SIG-M5 (cell line): ENCODE measurements around the gene LIF.

Experiments
- DNase-seq: peaks from one replicate; lab custom pipeline; 2025; lab: John Stamatoyannopoulos, UW

LIF gene

DNA sequence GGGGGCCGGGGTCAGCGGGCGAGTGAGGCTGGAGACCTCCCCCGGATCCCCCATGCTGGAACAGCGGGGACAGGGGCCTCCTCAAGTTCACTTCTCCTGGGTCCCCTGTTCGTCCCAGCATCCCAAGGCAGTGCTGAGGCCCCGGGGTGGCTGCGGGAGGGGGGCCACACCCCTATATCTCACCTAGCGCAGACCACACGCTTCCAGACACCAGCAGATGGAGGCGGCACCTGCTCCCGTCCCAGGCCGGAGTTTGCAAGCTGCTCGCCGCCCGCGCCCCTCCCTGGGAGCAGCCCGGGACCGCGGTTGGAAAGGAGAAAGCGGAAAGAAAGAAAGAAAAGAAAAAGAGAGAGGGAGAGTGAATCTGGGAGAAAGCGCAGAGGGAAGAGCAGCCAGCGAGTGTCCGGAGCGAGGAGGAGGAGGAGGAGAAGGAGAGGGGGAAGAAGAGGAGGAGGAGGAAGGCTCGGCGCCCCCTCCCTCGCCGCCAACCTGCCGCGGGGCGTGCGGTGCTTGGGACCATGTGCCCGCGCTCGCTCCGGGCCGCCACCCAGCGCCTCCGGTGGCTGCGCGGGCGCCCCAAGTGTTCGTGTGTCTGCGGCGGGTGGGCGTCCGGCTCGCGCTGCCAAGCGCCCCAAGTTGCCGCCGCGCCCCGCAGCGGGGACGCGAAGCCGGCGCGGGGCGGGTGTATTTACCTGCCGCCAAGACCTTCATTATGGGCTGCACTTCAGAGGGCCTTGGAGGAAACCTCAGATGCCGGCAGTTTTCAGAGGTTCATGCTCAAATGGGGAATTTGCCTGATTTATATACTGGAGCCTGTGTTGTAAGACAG, at the start of gene LIF:
TSS of gene LIF (minus strand) at position 775 of the 829 bp plus-strand sequence. CDS start at position 711, 64 bp downstream.
- DNase-seq, result no peak

DNA sequence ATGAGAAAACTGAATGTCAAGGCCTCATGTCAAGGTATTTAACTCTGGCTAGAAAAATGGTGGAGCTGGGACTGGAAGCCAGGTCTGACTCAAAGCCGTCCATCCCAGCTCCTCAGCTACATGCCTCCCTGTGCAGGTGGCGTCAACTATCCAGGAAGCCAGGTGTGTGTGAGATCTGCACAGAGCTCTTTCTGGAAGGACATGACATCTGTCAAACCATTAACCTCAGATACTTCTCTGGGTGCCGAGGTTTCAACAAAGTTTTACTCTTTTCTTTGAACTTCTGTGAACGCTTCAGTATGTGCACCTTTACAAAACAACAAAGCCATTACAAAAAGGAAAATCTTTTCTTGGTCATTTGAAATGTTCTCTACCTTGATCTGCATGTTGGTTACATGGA, 49.8 kb upstream of the LIF start:
- DNase-seq, result no peak

DNA sequence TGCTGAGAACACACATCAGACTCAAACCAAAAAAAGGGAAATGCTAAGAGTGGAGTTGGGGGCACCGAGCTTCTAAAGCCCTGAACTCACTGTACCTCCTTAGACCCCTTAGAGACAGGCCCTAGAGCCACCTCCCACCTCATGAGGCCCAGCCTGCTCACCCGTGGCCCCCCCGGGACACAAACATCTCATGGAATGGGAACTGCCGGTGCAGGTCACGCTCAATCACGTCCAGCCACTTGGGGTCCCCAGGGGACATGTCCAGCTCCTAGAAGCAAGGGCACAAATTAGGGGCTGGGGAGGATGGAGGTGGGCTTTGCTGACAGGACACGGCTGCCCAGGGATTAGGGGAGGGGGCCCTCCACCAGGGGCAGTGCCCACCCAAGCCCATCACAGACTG, 49.0 kb upstream of the LIF start:
- DNase-seq, result no peak

DNA sequence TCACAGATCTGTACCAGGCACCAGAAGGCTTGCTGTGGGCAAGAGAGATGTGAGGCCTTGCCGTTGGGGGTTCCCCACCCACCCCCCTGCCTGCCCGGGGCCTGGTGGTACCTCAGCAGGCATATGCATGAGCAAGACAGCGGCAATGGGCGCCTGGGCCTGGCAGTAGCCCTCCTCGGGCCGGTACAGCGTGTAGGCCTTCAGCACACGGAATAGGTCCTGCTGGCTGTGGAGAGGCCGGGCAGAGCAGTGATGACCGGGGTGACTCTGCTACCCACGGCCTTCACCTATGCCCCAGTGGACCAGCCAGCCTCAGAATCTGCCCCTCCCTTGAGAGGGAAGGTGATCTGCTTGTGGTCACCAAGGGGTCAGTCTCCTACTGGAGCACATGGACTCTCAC, 48.3 kb upstream of the LIF start:
- no peak for DNase-seq

DNA sequence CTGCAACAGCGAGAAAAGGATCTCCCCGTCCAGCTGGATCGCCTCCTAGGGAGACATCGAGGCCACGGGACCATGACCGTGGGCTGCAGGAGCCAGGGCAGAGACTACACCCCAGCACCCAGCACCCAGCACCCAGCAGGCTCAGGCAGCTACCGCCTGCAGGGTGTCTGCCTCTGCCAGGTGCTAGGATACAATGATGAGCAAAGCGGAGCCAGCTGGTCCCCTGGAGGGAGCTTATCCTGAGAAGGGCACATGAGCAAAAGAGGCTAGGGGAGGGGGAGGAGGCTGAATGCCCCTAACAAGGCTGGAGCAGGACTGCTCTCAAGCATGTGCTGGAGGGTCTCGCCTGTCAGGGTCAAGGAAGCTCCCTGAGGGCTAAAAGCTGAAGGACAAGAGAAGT, 47.5 kb upstream of the LIF start:
- DNase-seq, result no peak

DNA sequence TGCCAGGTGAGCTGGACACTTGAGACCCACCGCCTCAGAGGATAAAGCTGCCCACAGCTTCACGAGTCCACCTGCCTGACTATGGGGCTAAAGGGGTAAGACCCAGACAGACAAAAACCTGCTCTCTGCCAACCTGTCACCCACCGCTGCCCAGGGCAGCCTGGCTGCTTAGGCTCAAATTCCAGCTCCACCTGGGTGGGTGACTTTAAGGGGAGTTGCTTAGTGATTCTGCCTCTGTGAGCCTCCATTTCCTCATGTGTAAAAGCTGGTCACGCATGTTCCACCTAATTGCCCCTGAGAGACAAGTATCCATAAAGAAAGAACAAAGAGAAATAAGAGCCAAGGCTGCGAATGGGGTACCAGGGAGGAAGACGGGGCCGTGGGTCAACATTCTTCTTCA, 46.5 kb upstream of the LIF start:
- DNase-seq, result no peak

DNA sequence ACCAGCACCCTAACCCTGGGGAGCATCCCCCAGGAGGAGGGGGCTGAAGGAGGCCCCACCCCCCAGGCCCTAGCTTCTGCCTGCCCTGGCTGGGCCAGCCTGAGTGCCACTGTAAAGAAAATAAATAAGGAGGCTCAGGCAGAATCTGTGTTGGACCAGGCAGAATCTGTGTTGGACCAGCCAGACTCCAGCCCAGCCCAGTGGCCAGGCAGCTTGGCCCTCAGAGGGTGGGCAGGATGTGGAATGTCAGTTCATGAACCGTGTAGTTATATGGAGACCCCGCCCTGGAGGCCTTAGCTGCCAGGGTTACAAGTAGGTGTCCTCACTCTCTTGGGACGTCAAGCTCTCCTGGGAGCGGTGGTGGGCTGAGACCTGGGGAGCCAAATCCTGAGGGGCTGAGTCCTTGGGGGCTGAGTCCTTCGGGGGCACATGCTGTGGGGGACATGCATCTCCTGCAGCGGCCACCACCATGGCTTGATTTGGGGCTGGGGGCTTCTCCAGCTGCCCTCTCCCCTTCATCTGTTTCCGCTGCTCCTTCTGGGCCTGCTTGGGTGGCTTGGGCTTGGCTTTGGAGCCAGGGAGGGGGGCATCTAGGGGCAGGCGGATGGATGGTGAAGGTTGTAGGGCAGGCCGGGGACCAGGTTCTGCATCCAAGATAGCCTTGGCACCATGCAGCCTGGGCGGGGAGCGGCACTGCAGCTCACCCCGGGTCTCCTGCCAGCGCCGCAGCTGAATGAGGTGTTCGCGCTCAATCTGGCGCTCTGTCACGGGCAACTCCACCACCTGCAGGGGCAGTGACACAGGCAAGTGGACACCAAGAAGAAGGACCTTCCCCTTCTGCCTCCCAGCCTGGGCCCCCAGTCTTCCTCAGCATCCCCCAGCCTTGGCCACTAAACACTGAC, 45.8 kb upstream of the LIF start:
- no peak for DNase-seq

DNA sequence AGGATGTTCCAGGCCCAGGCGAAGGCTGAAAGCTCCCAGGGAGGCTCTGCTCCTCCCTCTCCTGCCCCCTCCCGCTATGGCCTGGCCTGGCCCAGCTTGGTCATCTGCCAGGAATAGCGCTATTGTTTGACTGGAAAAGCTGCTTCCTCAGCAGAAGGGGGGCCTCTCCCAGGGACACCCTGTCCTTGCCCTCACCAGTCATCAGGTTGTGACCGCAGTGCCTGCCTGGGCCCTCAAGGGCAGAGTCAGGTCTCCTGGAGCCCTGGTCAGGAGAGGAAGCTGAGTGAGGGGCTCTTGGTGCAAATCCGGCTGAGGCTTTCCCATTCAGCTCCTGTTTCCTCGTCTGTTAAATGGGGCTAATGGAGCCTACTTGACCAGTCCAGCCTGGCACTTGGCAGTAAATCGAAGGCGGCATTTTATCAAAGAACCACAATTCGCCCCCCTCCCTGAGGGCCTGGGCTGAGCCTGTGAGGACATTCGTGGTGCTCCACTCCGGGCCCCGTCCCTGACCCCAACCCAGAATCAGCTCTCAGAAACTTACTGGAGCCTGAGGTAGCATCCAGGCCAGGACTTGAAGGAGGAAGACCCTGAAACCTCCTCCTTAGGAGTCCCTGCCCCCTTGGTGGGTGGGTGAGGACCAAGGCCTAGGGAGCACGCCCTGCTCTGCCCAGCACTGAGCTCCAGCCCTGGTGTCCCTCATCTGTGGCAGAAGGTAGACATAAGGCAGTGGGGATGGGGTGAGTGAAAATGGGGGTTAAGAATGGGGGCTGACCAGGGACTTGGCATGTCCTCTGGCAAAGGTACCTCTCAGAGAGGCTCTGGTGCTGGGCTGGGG, 44.7 kb upstream of the LIF start:
- no peak for DNase-seq

DNA sequence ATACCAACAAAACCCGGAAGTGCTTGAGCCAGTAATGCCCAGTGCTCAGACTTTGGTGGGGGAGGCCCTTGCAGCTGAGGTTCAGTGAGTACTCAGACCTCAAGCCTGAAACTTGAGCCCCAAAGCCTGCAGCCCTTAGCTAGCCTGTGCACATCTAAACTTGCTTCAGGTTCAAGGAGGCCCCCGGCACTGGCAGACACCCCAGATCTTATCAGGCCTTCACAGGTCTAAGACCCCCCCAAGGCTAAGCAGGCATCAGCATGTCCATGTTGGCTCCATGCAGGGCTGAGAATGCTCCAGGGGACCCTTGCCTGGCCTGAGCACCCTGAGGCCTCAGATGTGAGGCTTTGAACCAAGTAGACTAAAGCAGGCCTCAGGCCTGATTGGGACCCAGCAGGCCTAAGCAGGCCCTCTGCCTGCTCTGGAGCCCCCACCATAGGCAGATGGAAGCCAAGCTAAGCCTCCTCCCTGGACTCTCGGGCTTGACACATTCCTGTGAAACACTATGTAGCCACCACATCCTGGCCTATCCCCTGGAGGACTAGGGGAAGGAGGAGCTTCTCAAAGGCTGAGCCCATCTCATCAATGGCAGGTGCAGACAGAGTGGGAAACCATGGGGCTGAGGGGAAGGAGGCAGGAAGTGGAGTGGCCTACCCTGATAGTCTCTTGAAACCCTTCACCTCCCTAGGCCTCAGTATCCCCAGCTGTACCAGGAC, 43.9 kb upstream of the LIF start:
- DNase-seq, result no peak

DNA sequence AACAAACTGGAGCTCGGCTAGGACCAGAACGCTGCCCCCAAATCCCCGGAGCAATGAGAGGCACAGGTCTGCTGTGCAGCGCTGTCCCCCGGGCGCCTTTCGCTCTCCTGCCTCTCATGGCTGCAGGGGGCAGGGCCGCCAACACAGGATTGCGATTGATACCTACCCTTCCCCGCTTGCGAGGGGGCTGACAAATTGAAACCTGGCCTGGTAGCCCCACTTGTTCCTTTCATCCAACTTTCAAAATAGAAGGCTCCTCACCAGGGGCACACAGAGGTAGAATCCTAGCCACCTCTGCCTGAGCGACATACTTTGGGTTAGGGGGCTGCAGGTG, 43.4 kb upstream of the LIF start:
- DNase-seq, result no peak

DNA sequence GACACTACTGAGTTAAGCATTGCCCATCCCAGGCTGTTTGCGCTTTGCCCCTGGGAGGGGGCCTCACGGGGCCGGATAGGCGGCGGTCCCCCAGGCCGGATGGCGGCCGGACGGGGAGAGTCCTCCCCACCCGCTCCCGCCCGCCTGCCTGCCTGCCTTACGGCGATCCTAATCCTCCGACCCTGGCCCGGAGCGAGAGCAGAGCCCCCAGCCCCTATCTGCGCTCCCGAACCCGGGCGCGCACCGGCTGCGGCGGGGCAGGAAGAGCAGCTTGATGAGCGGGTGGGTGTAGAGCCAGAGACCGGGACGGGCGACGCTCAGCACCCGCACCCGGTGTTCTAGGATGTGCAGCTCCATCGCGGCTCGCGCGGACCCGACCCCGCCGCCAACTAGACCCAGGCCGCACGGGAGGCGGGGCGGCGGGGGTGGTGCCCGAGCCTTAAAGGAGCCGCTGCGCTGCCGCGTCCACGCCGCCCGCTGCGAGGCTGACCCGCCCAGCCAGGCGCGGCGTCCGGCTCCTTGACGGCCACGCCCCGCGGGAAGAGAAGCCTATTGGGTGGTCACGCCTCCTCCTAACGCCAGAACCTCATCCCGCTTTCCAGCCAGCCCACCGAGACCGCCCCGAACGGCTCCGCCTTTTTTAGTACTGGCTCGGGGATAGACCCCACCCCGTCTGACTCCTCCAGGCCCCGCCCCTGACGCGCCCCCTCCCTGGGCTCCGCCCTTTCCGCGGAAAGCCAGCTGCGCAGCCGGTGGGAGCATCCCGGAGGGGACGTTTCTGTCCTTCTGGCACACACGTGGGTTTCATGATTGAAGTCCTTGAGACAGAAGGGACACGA, 42.8 kb upstream of the LIF start, which contains the start of gene CASTOR1:
TSS of gene CASTOR1 (minus strand) at position 365 of the 839 bp plus-strand sequence. CDS start at position 357, 8 bp downstream.
- no peak for DNase-seq

DNA sequence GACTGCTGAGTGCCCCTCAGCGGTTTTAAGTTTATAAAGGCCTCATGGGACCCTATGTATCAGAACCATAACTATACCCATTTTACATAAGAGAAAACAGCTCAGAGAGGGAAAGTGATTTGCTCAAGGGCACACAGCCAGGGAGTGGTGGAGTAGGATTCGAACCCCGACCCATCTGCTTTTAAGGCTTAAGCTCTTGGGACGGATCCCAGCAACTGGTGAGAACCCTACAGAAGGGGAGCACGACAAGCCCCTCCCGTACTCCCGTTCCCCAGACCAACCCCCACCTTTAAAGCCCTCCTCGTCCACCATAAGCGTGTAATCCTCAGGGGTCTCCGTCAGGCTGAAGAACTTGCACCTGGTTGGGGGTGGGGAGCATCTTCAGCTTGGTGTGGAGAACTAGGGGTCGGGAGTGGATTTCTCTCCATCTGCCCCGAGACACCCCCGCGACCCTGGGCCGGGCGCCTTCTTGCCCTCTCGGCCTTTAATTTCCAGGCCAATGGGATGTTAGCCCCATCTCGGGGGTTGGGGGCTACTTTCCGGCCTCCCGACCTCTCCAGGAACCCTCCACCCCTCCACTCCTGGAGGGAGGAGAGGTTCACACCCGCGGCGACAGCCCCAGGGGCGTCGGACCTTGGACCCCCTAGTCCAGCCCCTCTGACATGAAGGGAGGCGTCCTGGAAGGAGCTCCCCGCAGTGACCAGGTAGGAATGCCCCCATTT, 42.0 kb upstream of the LIF start:
- DNase-seq, result no peak

DNA sequence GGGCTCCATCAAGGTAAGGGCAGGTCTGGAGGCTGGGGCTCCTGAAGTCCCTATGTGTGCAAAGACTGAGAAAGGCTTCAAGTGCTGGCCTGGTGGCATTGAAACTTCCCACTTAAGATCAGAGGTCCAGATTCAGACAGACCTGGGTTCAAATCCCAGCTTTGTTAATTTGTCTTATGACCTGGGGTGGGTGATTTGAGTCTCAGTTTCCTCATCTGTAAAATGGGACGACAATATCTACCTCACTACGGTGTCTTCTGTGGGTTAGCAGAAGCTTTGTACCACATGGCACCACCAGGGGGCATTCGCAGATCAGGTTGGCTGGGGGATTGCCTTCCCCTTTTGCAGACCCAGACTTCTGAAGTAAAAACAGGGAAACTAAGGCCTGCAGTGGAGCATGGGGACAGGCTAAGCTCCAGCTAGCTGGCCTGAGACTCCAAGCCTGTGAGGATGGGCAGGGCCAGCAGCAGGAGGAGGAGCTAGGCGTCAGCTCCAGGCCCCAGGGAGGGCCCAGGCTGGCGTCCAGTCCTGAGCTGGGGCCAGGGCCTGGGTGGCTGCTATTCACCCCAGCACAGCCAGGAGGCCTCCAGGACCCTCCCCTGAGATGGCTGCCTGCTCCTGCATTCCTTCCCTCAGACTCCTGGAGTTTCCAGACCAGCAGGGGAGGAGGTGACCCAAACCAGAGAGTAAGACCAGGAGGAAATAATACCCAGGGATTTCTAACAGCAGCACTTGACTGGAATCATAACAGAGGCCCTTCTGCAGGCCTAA, 41.3 kb upstream of the LIF start:
- no peak for DNase-seq

DNA sequence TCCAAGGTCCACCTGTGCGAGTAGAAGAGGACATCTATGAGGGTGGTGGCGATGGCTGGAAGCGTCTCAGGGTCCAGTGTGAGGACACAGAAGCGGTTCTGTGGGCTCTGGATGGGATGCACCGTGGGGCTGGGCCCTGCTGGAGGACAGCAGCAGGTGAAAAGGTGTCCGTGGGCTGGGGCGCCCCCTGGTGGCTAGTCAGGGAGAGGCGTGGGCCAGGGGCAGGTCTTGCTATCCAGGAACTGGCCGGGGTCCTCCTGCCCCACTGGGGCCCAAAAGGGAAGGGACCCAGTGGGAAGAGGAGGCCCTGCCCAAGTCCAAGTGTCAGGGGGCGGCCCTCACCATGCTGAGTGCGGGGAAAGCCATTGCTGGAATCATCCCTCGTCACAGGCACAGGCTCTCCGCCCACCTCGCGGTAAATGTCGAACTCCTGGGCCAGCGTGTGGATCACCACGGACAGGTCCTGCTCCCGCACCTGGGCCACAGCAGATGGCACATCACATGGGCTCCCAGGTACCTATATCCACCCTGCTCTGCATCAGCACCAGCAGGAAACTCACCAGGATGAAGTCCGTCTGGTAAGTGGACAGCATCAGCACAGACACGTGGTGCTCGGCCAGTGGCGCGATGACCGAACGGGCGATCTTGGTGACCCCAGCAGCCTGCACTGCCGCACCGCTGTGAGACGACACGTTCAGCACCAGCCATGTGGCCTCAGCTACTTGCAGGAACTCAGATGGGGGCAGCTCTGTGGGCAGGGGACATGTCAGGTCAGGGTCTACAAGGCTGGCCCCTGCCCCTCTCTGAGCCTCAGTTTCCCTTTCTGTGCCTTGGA, 40.5 kb upstream of the LIF start:
- no peak for DNase-seq

DNA sequence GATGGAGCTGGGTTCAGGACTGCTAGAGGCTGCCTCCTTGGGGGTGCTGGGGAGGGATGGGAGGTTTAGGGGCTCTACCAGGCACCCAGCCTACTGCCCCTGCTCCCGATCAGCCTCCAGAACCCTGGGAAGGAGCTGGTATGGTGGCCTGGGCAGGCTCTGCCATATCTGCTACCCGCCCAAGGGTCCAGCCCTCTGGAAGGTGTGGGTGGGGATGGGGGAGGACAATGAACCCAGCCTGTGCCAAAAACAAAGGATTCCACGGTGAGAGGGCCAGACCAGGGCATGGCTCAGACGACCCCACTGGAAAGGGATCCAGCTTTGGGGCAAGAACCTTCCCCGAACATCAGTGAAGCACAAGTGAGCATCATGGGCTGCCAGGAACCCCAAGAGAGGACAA, 39.8 kb upstream of the LIF start:
- no peak for DNase-seq

DNA sequence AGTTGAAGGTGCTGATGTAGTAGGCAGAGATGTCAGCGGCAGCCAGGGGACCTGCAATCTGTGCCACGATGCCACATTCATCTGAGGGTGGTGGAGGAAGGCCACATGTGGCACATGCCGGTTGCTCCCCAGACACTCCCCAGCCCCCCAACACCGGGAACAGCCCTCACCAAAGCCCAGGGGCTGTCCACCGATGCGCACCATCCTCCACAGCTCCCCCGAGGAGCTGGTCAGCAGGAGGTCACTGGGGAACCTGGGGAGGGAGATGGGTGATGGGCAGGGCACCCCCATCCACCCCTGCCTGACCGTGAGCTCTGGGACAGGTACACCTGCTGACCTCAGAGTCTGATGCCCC, 39.3 kb upstream of the LIF start:
- DNase-seq, result no peak

DNA sequence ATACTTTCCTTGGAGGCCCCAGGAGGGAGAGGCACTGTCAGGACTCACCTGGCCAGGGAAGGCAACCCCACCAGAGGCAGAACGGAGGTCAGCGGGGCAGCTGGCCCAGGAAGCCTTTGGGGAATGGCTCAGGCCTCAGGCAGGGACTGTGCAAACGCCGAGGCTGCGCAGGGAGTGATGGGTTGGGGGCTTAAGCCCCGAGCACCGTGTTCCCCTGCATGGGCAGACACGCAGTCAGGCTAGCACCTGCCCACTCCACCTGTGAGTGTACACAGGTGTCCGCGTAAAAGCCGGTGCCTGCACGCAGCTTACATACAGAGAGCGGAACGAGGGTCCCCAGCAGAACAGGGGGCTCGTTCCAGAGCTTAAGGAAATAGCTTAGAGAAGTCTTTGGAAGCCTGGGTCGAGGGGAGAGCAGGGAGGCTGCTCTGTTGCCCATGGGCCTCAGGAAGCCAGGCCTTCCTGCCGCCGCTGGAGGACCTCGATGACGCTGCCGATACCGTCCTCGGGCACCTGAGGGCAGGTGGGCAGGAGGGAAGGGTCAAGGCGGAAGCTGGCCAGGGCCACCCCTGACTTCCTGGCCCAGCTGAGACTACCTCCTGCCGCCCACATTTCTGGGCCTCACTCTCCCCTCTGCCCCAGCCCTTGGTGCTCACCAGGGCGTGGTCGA, 38.8 kb upstream of the LIF start:
- DNase-seq, result no peak

DNA sequence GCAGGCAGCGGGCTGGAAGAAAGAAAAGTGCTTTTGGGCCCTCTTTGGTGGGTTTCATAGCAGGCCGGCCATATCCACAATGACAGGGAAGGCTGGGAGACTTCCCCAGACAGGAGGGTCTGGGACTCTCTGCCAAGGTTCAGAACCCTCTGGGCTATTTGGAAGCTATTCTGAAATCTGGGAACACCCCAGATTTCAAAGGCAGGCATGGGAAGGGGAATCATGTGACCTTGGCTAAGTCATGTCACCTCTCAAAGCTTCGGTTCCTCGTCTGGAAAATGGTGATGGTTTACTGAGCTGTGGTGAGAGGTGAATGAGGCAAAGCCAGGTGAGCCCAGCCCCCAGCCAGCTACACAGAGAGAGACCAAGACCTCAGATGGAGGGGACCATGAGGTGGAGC, 38.1 kb upstream of the LIF start:
- DNase-seq, result no peak
